HG03097 (cell line): Measurements from ENCODE around the gene SYTL4.
A peak's percentile ranks its signal among the peaks of the same experiment; 100 is the strongest.

ENCODE experiments used
- ATAC-seq: cut with Tn5 transposase; IDR thresholded peaks from one replicate; pipeline ENCODE4 v1.9.1; 2021; ENCODE audit not compliant: unreplicated experiment, low FRiP score

The SYTL4 gene

GRCh38 chrX:100649550-100650356 is 82.2 kb downstream of the SYTL4 start:
- ATAC-seq, result no peak

GRCh38 chrX:100648458-100649417 is 83.2 kb downstream of the SYTL4 start:
- ATAC-seq, result no peak

- no peak for ATAC-seq
These were observed 84.2 kb downstream of the SYTL4 start for GRCh38 chrX:100647739-100648138.

DNA sequence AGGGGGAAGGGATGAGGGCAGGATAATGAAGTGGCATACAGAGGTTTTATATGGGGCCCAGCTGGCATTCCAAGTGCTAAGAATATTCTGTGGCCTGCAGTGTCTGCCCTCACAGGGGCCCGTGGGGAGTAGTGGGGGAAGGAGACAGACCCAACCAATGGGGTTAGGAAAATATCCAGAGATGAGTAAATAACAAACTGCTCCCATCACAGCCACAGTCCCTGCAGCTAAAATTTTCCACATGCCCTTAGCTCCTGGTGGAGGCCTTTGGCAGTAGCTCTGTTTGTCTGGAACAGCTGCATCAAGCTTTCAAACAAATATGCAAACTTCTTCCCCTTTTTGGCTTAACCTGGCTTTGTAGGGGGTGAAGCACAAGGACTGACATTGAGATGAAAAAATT is 84.8 kb downstream of the SYTL4 start:
- ATAC-seq, result no peak

- no peak for ATAC-seq
These were observed 86.8 kb downstream of the SYTL4 start for GRCh38 chrX:100645106-100645505.

DNA sequence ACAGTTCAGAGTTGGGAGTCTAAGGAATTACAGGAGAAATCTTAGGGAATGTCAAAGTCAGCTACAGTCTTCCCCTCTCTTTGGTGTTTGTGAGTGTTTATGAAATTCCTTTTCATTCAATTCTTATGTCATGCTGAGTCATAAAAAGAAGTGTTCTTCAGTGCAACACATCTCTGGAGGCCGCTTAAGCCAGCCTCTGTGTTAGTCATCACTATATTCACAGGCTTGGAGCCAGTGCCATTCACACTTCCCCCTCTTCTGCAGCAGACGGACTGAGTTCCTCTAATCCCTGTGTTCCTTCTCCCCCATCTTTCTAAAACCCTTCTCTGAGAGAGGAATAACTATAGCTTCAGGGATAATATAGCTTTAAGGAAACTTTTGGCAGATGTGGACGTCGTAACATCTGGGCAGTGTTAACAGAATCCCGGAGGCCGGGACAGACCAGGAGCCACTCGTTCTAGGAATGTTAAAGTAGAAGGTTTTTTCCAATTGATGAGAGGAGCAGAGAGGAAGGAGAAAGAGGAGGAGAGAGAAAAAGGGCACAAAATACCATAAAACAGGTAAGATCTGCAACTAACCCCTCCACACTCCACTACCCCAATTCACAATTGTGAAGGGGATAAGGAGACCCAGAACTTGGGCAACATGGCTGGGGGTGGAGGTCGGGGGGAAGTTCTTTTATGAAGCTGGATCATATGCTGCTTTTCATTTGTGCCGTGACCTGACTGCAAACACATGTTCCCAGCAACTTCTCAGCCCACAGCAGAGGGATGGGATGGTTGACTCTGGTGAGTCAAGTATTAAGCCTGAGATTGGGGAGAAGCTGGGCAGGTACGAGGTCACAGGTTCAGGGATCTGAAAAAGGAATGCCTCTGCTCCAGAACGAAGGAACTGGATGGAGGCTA is 87.7 kb downstream of the SYTL4 start, which contains the start of gene SRPX2:
TSS of gene SRPX2 (plus strand) at position 244 of the 905 bp plus-strand sequence. CDS start 2,124 bp downstream, outside the sequence.
- no peak for ATAC-seq

GRCh38 chrX:100643212-100643611 is 88.7 kb downstream of the SYTL4 start:
- ATAC-seq, result no peak

- no peak for ATAC-seq
These were observed 89.6 kb downstream of the SYTL4 start for GRCh38 chrX:100642290-100642689.

- ATAC-seq, result peak; percentile 96
These were observed 95.5 kb downstream of the SYTL4 start, which contains the start of gene TSPAN6 for GRCh38 chrX:100636321-100636991. TSS of gene TSPAN6 (minus strand) at chrX:100636806. CDS start at chrX:100636694, 112 bp downstream.

GRCh38 chrX:100635989-100636320 is 96.0 kb downstream of the SYTL4 start:
- ATAC-seq, result no peak

- no peak for ATAC-seq
These were observed 96.9 kb downstream of the SYTL4 start for GRCh38 chrX:100635040-100635439.

DNA sequence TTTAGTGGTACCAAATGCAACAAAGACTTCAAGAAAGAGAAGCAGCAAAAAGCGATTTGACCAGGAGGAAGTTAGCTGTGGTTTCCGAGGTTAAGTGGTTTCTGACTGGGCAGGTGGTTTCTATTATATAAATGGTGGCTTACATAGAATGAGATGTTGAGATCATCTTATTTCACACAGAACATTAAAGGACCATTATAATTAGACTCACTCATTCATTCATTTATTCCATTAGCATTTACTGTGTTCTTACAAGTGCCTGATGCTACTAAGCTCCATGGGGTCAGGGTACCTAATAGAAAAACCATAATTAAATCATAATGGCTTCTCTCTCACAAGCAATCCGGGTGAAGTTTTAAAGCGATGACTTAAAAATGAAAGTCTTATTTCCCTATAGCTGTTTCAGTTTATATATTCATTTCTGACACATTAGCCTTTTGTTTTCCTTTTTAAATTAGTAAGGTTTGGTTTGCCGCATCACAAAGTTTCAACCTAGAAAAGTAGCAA is 105.9 kb downstream of the SYTL4 start:
- peak; percentile 94 for ATAC-seq
